ENCODE measurements around the gene DNAH6.

The DNAH6 gene

GRCh38 chr2:84846041-84846663 lies 329.9 kb downstream of the DNAH6 start:
- DNase-seq (ENCODE audit: low read depth): no peak
- no peak overlapping the region for H3K4me3 ChIP-seq (ENCODE audit: low read depth, low read length)
- TF ChIP-seq MYC (IDR thresholded peaks at IDR 0.05; ENCODE audit: low read depth, low read length) (no peak), POLR2A (IDR thresholded peaks at IDR 0.05; ENCODE audit: extremely low read depth, insufficient read length) (no peak), MAX (IDR thresholded peaks at IDR 0.05; ENCODE audit: low read depth, low read length) (no peak), CTCF (IDR thresholded peaks at IDR 0.05; ENCODE audit: low read depth, low read length) (no peak)

GRCh38 chr2:84846741-84847142 lies 330.4 kb downstream of the DNAH6 start:
- no peak overlapping the region for H3K4me3 ChIP-seq (ENCODE audit: low read depth, low read length)
- TF ChIP-seq MYC (IDR thresholded peaks at IDR 0.05; ENCODE audit: low read depth, low read length) (no peak), POLR2A (IDR thresholded peaks at IDR 0.05; ENCODE audit: extremely low read depth, insufficient read length) (no peak), CTCF (IDR thresholded peaks at IDR 0.05; ENCODE audit: low read depth, low read length) (no peak), MAX (IDR thresholded peaks at IDR 0.05; ENCODE audit: low read depth, low read length) (no peak)
- no peak for DNase-seq (ENCODE audit: low read depth)

GRCh38 chr2:84847326-84848050 lies 331.2 kb downstream of the DNAH6 start:
- no peak overlapping the region for H3K4me3 ChIP-seq (ENCODE audit: low read depth, low read length)
- no peak for TF ChIP-seq MYC (IDR thresholded peaks at IDR 0.05; ENCODE audit: low read depth, low read length)
- no peak for TF ChIP-seq POLR2A (IDR thresholded peaks at IDR 0.05; ENCODE audit: extremely low read depth, insufficient read length)
- no peak for TF ChIP-seq MAX (IDR thresholded peaks at IDR 0.05; ENCODE audit: low read depth, low read length)
- no peak for TF ChIP-seq CTCF (IDR thresholded peaks at IDR 0.05; ENCODE audit: low read depth, low read length)
- no peak for DNase-seq (ENCODE audit: low read depth)

GRCh38 chr2:84849271-84849952 lies 333.1 kb downstream of the DNAH6 start:
- DNase-seq (ENCODE audit: low read depth): no peak
- TF ChIP-seq CTCF (IDR thresholded peaks at IDR 0.05; ENCODE audit: low read depth, low read length) (no peak), MYC (IDR thresholded peaks at IDR 0.05; ENCODE audit: low read depth, low read length) (no peak), POLR2A (IDR thresholded peaks at IDR 0.05; ENCODE audit: extremely low read depth, insufficient read length) (no peak), MAX (IDR thresholded peaks at IDR 0.05; ENCODE audit: low read depth, low read length) (no peak)
- H3K4me3 ChIP-seq (ENCODE audit: low read depth, low read length): no peak overlapping the region

- no peak overlapping the region for H3K4me3 ChIP-seq (ENCODE audit: low read depth, low read length)
- TF ChIP-seq MAX (IDR thresholded peaks at IDR 0.05; ENCODE audit: low read depth, low read length): no peak
- no peak for TF ChIP-seq MYC (IDR thresholded peaks at IDR 0.05; ENCODE audit: low read depth, low read length)
- TF ChIP-seq POLR2A (IDR thresholded peaks at IDR 0.05; ENCODE audit: extremely low read depth, insufficient read length): no peak
- no peak for TF ChIP-seq CTCF (IDR thresholded peaks at IDR 0.05; ENCODE audit: low read depth, low read length)
- no peak for DNase-seq (ENCODE audit: low read depth)
These were observed 334.2 kb downstream of the DNAH6 start for GRCh38 chr2:84850471-84850870.

All from NB4 (cell line).